DND-41 (cell line): ENCODE results near the gene VSIG10L2.

Experiments used
- CTCF ChIP-seq: IDR thresholded peaks from 2 replicates; pipeline ENCODE4 v1.5.1; 2012; ENCODE audit warnings: borderline replicate concordance, low read length, moderate library complexity, mild to moderate bottlenecking; ENCODE audit not compliant: poor library complexity, severe bottlenecking; ENCODE audit errors: extremely low read depth
- EZH2 ChIP-seq: IDR thresholded peaks from 3 replicates; pipeline ENCODE4 v1.6.1; 2012; ENCODE audit warnings: borderline replicate concordance, low read depth, mild to moderate bottlenecking, moderate library complexity, low read length, inconsistent platforms; ENCODE audit not compliant: severe bottlenecking

DNA sequence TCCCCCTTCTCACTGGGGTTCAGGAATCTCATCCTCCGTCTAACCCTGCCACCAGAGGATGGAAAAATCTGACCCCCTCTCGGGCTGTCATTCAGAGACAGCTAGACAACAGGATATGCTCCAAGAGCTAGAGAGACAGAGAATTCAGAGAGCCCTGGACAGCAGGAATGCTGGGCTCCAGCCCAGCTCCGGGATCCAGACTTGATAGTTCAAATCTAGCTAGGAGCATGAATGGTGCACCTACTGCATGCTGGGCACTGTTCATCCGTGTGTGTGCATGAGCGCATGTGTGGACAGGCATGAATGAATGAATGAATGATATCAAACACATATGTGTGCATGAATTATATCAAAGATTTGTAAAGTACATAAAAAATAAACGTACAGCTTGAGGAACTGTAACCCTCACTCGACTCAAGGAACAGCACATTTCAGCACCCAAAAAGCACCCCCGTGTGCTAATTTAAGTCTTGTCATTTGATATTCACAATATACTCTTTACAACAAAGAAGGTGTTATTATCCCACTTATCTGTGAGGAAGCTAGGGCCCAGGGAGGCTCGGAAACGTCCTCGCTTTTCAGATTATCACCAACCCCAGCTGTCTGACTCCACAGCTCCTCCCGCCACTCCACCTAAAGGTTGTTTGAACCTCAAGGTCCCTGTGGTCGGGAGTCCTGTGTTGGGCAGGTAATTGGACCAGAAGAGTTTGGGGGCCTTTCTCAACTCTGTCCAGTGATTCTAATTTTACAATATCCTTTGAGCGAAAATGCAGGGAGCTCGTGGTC lies 640 bp upstream of the VSIG10L2 start:
- no peak for TF ChIP-seq CTCF
- no peak for TF ChIP-seq EZH2
